Measurements from ENCODE around the gene CACNA1C.

Gene CACNA1C

DNA sequence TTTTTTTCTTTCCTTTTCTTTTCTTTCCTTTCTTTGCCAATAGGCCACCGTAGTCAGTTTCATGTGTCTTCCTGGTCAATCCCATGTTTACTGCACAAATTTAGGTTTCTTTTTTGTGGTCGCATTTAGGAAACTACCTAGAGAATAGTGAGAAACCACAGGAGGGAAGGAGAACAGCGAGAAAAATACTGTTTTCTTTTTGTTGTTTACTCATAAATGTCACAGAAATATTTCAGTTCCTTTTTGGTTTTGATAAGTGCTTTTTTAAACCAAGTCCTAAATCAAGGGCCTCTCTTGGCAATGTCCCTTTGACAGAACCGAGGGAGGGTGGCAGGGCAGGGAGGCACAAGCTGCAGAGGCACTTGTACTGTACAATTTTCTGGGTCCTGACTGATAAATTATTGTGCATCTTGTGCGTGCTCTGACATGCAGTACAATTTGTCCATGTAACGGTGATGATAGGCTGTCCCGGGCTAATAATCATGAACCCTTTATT, 326.1 kb downstream of the CACNA1C start:
- DNase-seq, result no peak

DNA sequence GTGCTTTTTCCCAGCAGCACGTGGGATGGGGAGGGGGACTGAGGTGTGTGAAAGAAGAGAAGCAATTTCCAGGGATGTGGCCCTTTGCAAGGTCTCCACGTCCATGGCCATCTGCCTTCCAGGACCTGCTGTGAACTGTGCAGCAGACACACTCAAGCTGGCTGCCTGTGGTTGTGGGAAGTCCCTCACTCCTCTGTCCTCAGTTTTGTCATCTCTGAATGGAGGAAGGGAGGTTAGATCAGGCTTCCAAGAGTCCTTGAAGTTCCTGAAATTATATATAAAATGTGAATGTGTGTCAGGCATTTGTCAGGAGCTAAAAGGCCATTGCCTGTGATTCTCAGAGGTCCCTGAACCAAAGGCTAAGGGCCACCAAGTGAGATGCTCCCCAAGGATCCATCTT, 328.2 kb downstream of the CACNA1C start:
- DNase-seq, result no peak

DNA sequence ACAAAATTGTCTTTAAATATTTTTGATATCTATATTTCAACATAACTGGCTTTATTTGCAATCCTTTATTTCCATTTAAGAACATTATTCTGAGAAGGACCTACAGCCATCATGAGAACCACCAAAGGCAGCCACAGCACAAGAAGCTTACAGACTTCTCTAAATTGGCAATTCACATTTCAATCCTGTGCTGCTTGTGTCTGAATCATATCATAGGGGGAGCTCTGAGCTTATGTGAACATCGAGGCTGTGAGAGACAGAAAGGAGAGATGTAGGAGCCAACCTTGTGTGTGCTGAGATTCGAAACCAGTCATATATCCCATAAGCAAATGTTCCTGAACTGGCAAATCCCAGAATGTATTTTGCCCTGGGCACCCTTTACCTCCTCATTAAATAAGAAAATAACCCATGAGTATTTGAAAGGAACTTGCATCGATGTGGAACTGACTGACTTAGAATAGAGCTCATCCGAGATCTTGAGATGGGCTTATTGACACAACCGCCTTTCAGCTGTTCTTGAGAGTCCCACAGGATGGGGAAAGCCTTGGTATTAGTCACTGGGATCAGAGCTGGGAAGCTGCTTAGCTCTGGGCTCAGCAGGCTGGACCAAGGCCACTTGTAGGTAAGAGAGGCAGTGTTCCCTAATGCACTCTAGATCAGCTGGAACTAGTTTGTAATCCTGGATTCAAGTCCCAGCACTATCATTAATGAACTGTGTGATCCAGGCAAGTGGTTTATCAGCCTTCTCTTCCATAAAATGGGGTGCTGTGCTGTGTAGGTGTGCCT, 329.8 kb downstream of the CACNA1C start:
- no peak for DNase-seq

DNA sequence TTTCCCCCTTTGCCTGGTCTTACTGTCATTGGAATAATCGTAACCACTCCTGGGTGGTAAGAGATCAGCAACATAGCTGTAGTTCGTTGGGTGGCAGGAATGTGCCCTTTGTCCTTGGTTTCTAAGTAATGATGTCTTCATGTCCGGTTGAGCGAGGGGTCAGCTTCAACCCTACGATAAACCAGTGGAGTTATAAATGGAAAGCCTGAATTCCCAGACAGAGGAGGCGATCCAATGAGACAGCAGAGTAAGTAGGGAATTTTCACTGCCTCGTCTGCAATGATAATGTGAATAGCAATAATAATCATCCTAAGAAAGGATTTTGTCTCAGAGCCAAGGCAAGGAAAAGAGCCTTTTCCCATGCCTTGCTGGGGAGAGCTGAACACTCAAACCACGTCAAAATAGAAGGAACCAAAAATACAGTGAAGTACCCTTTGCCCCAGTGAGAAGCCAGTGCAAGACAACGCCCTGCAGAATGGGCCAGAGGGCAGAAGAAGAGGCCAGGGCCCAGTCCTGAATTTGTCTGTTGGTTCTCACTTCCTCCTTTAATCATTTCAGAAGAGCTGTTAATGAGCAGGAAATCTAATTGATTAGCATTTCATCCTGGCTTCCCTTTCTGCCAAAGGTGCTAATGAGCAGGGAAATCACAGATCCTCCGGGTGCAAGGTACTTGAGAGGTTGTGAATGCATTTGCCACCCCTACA, 330.7 kb downstream of the CACNA1C start:
- DNase-seq, result no peak

DNA sequence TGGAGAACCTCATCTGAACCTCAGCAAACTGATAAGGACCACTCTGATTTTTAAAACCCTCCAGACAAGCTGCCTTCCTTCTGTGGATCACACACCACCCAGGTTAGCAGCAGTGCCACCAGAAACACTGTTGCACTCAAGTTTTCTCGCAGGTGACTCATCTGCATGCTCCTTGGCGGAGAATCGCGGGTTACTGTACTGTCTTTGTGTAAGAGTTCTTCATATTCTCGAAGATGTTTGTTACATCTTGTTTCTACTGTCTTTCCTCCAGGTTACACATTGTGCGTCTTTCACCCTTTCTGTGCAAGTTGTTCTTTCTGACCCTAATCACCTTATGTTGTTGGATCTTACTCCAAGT, 331.2 kb downstream of the CACNA1C start:
- no peak for DNase-seq

DNA sequence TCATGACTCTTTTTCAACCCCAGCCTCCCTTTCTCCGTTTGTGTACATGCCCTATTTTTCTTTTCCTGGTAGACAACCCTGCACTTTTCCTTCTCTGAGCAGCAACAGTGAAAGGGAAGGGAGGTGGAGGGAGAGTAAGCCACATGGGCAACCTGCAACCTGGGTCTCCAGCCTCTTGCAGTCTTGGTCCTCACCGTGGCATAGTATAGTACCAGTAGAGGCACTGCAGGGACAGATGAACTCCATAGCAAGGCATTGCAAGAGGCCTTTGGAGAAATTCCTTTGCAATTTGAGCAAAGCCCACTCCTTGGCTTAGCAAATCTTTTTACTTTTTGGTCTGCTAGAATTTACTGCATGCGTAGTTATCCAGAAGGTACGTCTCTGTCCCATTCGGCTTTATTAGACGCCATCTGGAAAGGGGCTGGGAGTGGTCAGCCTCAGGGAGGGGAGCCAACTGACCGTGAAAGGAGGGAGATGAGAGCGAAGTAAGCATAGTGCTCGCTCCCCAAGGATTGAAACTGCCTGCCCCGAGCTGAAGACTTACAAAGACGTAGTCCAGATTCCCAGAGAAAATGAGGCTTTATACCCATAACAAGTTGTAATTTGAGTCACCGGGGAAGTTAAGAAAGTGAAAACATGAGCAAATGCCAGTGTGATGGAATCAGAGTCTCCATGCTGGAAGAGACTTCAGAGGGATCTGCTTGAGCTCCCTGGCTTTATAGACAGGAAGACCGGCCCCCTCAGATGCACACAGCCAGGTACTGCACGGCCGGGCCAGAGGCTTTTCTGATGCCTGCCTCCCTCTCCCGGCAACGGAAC, 332.0 kb downstream of the CACNA1C start:
- DNase-seq, result no peak

DNA sequence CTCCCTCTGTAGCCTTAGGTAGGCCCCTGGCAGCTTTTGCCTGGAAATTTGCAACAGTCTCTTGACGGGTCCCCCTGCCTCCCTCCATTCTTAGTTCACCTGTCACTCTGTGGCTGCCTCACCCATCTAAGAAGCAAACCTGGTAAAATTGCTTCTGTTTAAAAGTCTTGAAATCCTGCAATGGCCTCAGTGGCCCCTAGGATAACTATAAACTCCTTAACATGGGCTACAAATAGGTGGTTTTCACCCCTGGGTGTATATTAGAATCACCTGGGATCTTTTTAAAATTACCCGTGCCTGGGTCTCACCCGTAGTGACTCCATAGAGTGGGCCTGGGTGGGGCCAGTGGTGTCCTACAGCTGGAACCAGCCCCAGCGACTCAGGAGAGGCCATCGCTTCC, 332.7 kb downstream of the CACNA1C start:
- DNase-seq, result no peak

DNA sequence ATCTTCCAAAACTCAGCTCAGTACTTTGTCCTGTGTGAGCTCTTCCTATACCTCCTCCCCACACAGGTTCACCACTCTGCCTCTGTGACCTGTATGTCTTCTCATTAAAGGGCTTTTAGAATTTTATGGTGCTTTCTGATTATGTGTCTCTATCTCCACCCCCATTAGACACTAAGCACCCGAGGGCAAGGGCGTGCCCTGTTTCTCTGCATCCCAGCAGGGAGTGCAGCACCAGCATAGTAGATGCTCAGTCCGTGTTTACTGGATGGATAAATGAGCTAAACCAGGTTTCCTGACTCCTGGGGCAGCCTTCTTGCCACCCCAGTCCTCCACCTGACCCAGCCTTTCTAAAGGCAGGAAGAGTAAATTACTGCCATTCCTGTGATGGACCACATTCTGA, 333.8 kb downstream of the CACNA1C start:
- DNase-seq, result no peak

DNA sequence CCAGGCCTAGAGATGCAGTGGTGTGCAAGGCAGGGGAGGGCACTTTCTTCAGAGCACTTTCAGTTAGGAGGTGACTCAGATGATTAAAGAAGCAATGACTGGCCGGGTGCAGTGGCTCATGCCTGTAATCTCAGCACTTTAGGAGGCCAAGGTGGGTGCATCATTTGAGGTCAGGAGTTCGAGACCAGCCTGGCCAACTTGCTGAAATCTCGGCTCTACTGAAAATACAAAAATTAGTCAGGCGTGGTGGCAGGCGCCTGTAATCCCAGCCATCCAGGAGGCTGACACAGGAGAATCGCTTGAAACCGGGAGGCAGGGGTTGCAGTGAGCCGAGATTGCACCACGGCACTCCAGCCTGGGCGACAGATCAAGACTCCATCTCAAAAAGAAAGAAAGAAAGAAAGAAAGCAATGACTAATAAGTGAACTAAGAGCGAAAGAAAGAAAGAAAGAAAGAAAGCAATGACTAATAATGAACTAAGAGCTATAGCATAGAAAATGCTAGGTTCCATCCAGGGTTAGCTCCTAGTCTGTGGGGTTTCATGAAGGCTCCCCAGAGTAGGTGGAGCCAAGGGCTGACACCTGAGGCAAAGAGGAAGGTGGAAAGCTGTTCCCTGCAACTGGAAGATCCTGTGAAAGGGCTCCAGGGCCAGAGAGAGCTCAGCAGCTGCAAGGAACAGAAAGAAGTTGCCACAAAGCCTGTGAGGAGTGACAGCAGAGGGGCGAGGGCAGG, 334.5 kb downstream of the CACNA1C start:
- DNase-seq, result no peak

DNA sequence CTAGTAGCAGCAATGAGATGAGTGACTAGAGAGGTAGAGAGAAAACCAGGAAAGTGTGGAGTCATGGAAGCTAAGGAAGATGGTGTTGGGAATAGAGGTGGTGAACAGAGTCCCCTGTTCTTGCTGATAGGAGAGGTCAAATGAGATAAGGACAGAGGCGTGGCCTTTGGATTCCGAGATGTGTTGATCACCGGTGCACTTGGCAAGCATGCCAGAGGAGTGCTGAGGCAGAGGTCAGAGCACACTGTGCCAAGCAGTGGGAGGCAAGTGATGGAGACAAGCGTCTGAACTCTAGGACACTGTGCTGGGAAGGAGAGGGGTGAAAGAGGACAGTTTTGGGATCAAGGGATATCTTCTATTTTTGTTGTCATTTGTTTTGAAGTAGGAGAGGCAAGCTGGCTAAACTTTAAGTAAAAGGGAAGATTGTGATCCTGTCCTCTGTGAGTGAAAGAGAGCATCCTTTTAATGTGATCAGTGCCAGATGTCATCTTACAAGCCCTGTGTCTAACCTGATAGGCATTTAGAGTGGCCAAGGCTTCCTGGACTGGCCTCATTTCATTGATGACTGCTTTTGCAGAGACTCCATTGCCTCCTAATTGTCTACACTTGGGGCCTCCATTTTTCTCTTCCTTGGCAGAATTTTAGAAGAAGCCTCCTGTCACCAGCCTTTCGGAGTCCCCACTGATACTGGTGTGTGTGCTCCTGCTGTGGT, 336.4 kb downstream of the CACNA1C start:
- no peak for DNase-seq

DNA sequence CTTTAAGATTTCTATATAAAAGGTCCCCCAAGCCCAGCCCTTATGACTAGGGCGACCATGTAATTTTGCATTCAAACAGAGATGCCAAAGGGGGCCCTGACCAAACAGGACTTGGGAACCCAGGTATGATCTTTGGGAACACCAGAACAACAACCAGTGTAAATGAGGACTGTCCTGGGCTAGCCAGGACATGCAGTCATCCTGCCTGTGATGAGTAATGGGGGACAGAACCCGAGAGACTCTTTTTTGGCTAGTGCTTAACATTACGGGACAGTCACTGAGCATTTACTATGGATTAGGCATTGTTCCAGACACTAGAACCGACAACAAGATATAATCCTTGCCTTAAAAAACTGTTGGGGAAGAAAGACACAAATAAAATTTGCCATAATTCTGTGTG, 337.3 kb downstream of the CACNA1C start:
- no peak for DNase-seq

DNA sequence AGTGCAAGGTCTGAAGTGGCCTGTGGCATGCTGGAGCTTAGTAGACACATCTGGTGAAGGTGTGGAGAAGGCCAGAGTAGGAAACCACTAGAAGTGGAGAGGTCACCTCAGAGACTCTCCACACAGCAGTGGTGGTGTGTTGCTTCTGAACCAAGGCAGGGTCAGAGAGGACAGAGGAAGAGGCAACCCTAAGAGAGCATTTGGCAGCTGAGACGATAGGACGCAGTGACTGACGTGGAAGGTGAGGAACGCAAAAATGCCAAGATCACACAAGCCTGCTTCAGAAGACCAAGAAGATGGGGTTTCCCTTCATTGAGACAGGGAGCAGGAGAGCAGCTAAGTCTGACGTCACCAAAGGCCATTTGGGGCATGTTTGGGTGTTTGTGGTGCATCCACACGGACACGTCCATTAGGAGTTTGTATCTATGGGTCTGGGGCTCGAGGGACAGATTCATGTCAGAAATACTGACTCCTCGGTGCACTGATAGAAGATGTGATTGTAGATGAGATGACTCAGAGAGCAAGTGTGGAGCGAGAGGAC, 338.1 kb downstream of the CACNA1C start:
- DNase-seq, result no peak

DNA sequence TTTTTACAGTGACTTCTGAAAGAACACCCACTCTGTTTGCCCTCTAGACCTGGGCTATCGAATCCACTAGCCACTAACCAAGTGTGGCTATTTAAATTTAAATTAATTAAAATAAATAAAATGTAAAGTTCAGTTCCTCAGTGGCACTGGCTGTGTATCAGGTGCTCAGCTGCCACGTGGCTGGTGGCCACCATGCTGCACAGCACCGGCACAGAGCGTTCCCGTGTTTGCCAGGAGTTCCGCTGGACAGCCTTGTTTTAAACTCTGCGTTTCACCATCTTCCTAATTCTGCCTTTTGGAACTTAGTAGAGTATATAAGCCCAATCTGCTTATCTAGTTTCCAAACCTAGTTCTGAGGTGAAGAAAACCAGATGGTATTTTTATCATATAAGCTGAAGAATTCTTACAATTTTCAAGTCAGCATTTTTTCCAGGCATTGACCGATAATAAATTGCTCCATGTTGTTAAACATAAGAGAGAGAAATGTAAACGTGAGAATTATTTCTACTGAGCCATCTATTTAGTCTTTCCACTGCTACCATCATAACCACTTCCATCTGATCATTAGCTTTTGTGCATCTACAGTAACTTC, 339.0 kb downstream of the CACNA1C start:
- no peak for DNase-seq

DNA sequence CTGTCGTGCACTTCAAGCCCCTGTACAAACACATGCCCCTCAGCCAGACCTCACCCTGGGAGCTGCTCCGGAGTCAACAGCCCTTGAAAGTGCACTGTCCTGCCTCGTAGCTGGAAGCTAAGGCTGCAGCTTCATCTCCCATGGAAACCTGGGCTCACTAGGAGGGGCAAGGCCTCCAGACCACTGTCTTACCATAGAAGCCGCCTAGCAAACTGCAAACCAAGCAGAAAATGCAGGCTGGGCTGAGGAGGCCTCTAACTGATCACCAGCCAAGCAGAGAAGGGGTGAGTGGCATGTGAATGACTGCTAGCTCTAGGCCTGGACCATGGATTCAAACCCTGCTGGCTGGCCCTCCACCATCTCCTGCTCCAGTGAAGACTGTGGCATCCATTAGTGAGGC, 340.2 kb downstream of the CACNA1C start:
- DNase-seq, result no peak

DNA sequence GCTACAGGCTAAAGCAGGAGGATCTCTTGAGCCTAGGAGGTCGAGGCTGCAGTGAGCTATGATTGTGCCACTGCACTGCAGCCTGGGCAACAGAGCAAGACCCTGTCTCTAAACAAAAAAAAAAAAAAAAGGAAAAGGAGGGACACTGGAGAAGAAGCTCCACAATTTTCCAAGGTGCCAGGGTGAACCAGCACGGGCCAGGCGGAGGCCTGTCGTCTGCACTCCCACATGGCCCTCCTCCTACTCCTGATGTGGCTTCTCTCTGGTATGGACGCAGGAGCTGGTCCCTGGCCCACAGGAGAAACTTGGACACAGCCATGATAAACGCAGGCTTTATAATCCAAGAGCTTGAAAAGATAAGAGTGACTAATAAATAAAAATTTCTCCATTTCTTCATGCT, 341.2 kb downstream of the CACNA1C start:
- no peak for DNase-seq

DNA sequence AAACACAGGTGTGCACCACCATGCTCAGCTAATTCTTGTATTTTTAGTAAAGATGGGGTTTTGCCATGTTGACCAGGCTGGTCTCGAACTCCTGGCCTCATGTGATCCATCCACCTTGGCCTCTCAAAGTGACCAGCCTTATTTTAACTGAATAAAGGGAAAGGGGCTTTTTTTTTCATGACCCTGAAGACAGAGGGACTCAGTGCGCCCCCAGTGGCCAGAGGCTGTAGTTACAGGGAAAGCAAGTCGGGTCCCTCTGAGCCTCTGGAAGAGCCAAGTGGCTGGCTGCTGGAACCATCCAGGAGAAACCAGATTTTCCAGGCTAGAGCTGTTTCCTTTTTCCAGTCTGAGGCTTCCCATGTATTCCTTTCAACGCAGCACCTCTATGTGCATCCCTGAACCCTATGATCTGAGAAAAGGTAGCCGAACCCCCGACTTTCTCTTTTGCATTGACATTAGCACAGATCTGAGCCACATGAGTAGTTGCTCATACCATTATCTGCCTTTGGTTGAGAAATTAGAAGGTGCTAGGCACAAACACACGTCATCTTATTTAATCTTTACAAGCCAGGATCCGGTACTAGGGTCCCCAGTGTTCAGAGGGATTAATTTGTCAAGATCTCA, 342.7 kb downstream of the CACNA1C start:
- DNase-seq, result peak; percentile 19

DNA sequence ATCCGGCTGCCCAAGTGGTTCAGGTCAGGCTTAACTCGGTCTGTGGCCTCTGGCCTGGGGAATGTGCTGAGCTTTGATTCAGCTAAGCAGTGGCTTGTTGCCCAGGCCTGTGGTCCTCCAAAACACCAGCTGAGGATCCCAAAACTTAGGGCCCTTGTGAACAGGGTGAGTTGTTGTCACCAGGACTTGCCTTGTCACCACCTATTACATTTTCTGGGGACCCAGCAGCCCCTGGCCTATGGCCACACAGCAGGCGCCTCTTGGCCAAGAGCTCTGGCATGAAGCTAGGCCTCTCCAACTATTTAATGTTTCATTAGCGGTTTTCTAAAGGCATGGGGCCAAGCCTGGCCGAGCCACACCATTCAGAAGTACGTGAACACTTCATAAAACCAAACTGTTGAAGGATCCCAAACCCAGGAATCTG, 343.7 kb downstream of the CACNA1C start:
- no peak for DNase-seq

DNA sequence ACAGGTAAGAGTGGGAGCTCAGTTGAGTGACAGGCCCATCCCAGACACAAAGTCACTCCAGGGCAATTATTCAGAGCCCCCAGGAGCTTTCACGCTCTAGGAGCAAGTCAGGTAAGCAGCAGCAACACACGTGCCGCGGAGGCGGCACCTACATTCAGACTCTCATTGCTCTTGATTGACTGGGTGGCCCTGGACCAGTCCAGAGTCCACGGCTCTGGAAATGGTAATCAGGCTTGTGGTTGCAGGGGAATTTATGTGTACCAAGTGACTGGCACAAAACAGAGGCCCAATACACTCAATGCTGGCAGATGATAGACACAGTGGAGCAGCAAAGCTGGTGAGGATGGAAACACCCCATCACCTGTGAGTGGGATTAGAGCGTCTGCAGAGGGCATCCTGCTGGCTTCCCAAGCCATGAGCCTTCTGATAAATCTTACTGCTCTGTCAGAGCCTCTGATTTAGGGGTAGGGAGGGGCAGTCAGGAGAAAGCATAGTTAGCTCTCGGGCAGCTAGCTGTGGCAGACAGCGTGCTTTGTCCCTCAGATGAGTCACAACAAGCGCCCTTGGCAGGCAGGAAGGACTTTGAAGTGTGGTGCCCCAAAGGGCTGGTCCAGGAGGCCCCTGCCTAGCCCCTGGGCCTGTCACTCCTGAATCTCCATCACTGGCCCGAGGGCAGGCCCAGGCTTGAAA, 344.7 kb downstream of the CACNA1C start:
- DNase-seq, result no peak

DNA sequence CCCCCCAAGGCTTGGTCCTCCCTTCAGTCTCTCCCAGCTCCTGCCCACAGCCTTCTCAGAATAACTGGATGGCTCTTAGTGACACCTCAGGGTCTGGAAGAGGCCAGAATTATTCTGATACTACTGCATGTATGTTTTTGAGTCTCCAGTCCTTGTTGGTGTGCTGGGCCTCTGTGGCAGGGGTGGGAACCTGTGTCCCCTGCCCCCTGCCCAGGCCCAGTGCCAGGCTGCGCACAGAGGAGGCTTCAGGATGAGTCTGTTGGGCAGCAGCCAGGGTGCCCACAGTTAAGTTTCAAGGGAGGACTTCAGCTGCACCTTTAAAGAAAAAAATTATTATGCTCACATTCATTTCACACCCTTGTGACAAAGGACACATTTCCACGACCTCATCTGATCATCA, 348.3 kb downstream of the CACNA1C start:
- DNase-seq, result no peak

DNA sequence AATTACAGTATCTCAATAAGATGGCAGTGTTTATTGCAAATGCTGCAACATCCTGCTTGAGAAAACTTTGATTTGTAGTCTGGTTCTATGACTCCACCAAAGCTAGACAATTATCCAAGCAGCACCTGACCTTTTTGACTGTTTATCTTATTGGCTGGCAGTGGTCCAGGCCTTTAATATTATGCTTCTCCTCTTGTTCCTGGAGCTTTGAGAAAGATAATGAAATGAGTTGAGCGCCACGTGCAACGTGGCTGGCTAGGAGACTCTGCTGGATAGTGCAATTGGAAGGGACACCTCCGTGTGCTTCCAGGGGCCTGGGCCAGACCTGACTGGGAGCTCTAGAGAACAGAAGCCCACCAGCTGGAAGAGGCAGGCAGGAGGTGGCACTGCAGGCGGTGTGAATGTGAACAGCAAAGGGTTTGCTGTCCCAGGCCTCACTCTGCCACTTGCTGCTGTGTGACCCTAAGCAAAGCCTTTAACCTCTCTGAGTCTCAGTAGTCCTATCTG, 349.3 kb downstream of the CACNA1C start:
- no peak for DNase-seq
